Prostate gland (tissue), 2 donors: ENCODE results near the gene MRNIP.

Source experiments
- CTCF ChIP-seq, 4 experiments: fragments of 200-600 bp in 2 of 4; fragments of 450-650 bp in 2 of 4; sonication (generic) in 2 of 4; IDR thresholded peaks; 1 replicate in 3 of 4; 2 replicates in 1 of 4; pipeline ENCODE4 v1.5.1; 2016 to 2019; ENCODE audit warnings: antibody characterized with exemption in 4 of 4, mild to moderate bottlenecking in 2 of 4, moderate library complexity in 2 of 4
- POLR2A ChIP-seq: fragments of 450-650 bp; IDR thresholded peaks from one replicate; pipeline ENCODE4 v1.6.1; 2016; ENCODE audit warnings: antibody characterized with exemption, mild to moderate bottlenecking
- POLR2AphosphoS5 ChIP-seq: sonication (generic); formaldehyde crosslinking; IDR thresholded peaks from one replicate; pipeline ENCODE4 v1.6.1; 2017; ENCODE audit warnings: antibody characterized with exemption

GRCh38 chr5:179815491-179816249, 42.9 kb downstream of the MRNIP start:
- TF ChIP-seq POLR2A (no peak), CTCF (IDR thresholded peaks at IDR 0.05) (no peak), POLR2AphosphoS5 (no peak)
